Chondrocyte (in vitro differentiated cells): ENCODE measurements around the gene DTL. TPM values are rescaled to one million over a fixed set of nuclear protein-coding genes. Genes with fewer than 3 reads are reported as not detected.

Source experiments
- DNase-seq: peaks from one replicate; pipeline ENCODE4 v3.0.0; 2021; ENCODE audit warnings: mixed read lengths, low spot score
- H3K27ac Mint-ChIP-seq: one replicate; pipeline ENCODE4 v1.8.0; 2021; ENCODE audit warnings: mild to moderate bottlenecking, moderate library complexity, mixed read lengths; ENCODE audit not compliant: unreplicated experiment
- H3K27me3 Mint-ChIP-seq: 2 replicates; pipeline ENCODE4 v1.8.0; 2021; ENCODE audit warnings: low read depth, mixed read lengths
- H3K36me3 Mint-ChIP-seq: 2 replicates; pipeline ENCODE4 v1.8.0; 2021; ENCODE audit warnings: low read depth, mixed read lengths
- H3K4me1 Mint-ChIP-seq: 2 replicates; pipeline ENCODE4 v1.8.0; 2021; ENCODE audit warnings: low read depth, mild to moderate bottlenecking, mixed read lengths
- H3K4me3 Mint-ChIP-seq: one replicate; pipeline ENCODE4 v1.8.0; 2021; ENCODE audit warnings: mild to moderate bottlenecking, moderate library complexity, mixed read lengths; ENCODE audit not compliant: unreplicated experiment
- H3K9me3 Mint-ChIP-seq: 2 replicates; pipeline ENCODE4 v1.8.0; 2021; ENCODE audit warnings: low read depth, mixed read lengths
- total RNA-seq: library from RNA; stranded (reverse); gene quantifications from 3 replicates; pipeline ENCODE4 v1.2.1, GENCODE V29; 2021
- TF ChIP-seq, protein P1 (sequence below): fragments of 200-600 bp; sonication (generic); IDR thresholded peaks from 2 replicates; pipeline ENCODE4 v1.5.0; 2021; ENCODE audit warnings: antibody characterized with exemption, mild to moderate bottlenecking, moderate library complexity

Gene DTL
- total RNA-seq, 1 donor from 2014 or later, result 3.6 TPM

DNA sequence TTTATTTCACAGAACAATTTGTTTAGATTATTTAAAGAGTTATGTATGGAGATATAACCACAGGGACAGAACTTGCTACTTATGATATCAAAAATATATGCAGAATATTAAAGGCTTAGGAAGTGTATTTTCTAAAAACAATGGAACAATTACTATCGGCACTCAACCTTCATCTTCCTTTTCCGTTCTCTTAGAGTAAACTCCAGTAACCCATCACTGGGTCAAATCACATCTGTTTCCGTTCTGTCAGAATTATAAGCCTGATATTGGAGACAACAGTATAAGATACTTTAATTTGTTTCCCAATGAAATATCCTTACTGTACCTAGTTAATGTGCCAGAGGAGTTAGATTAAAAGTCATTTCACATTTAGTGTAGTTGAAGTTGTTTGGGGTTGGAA is 32.2 kb downstream of the DTL start:
- H3K4me3 Mint-ChIP-seq, result no peak overlapping the region
- no peaks in the 10 kb centered on the region for H3K36me3 Mint-ChIP-seq
- no peaks in the 10 kb centered on the region for H3K27me3 Mint-ChIP-seq
- TF ChIP-seq, protein P1, sequence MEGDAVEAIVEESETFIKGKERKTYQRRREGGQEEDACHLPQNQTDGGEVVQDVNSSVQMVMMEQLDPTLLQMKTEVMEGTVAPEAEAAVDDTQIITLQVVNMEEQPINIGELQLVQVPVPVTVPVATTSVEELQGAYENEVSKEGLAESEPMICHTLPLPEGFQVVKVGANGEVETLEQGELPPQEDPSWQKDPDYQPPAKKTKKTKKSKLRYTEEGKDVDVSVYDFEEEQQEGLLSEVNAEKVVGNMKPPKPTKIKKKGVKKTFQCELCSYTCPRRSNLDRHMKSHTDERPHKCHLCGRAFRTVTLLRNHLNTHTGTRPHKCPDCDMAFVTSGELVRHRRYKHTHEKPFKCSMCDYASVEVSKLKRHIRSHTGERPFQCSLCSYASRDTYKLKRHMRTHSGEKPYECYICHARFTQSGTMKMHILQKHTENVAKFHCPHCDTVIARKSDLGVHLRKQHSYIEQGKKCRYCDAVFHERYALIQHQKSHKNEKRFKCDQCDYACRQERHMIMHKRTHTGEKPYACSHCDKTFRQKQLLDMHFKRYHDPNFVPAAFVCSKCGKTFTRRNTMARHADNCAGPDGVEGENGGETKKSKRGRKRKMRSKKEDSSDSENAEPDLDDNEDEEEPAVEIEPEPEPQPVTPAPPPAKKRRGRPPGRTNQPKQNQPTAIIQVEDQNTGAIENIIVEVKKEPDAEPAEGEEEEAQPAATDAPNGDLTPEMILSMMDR, result no peak
- no peak overlapping the region for H3K27ac Mint-ChIP-seq
- H3K4me1 Mint-ChIP-seq, result no peaks in the 10 kb centered on the region
- no peaks in the 10 kb centered on the region for H3K9me3 Mint-ChIP-seq
- DNase-seq, result no peak

DNA sequence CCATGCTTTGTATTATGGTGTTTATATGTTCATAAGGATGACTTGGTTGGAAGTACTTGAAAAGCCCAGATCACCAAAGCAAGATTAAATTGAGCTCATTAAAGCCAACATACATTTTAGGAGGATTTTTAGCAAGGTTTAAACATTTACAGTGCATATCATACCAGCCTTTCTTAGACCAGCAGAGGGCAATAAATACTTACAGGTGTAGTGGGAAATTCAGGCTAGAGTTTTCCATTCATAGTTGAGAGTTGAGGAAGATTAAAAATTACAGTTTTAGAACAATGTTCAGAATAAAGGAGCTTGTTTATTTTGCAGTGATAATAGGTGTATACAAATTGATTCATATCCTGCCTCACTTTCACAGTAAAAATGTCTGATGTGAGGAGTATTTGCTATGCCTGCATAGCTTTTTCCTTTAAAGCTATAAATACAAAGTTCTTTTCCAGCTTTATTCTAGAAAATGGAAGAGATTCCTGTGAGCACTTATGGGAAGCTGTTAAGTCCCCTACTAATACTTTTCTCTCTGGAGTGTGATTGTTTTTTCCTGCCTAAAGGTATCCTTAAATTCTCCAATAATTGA is 35.3 kb downstream of the DTL start:
- Mint-ChIP-seq H3K36me3 (no peaks in the 10 kb centered on the region), H3K9me3 (no peaks in the 10 kb centered on the region), H3K4me3 (no peak overlapping the region), H3K27me3 (no peaks in the 10 kb centered on the region), H3K4me1 (no peaks in the 10 kb centered on the region), H3K27ac (no peak overlapping the region)
- TF ChIP-seq, protein P1, result peak; percentile 93
- DNase-seq, result no peak

DNA sequence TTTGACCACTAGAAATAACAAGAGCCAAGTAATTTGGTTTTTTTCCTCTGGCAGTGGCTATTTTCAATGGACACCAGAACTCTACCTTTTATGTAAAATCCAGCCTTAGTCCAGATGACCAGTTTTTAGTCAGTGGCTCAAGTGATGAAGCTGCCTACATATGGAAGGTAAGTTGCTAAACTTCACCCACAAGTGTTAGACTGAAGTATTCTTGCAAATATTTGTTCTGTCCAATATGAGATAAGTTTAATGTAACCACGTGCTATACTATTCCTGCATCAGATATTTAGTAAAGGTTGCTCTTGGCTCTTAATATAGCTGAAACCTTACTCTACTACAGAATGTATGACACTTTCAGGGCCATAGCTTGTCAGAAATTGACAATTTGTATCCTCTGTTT is 36.5 kb downstream of the DTL start:
- H3K27ac Mint-ChIP-seq, result no peak overlapping the region
- TF ChIP-seq, protein P1, result no peak
- no peaks in the 10 kb centered on the region for H3K36me3 Mint-ChIP-seq
- no peaks in the 10 kb centered on the region for H3K9me3 Mint-ChIP-seq
- no peaks in the 10 kb centered on the region for H3K27me3 Mint-ChIP-seq
- H3K4me3 Mint-ChIP-seq, result no peak overlapping the region
- H3K4me1 Mint-ChIP-seq, result no peaks in the 10 kb centered on the region
- DNase-seq, result no peak

DNA sequence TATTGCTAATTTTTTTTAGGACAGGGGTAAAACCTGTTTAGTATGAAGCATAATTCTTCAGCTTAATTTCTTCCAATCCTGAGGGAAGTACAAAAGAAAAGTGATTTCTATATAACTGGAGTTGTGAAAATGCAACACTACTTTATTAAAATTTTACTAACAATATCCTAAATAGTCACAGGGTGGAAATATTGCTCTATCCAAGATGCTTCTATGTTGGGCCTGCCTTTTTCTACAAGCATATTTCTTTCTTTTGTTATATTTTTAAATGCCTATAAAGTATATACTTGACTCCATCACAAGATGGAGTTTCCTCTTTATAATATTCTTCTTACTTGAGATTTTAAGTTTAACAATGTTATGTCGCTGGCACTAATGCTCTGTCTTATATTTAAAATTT is 37.9 kb downstream of the DTL start:
- Mint-ChIP-seq H3K36me3 (no peaks in the 10 kb centered on the region), H3K9me3 (no peaks in the 10 kb centered on the region), H3K27me3 (no peaks in the 10 kb centered on the region), H3K4me1 (no peaks in the 10 kb centered on the region), H3K27ac (no peak overlapping the region), H3K4me3 (no peak overlapping the region)
- DNase-seq, result no peak
- TF ChIP-seq, protein P1, result peak; percentile 51

DNA sequence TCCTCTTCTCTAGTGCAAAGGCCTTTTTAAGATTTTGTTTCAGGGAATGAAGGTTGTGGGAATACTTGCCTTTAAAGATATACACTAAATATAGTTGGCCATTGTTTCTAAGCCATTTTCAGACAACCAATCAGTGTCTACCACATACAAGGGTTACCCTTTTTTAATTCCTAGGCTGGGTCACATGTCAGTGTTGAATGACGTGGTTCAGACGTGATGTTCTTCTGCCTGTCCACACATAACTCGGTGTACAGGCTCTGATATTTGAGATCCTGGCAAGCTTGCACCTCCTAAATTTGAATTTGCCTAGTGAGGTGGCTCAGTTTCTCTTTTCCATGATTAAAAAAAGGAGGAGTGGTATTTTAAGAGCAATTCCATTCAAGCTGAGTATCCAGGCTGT is 38.8 kb downstream of the DTL start:
- H3K36me3 Mint-ChIP-seq, result no peaks in the 10 kb centered on the region

More for the DNA sequence above, 38.8 kb downstream of the DTL start:
- Mint-ChIP-seq H3K9me3 (no peaks in the 10 kb centered on the region), H3K4me3 (no peak overlapping the region), H3K27me3 (no peaks in the 10 kb centered on the region), H3K27ac (no peak overlapping the region), H3K4me1 (no peaks in the 10 kb centered on the region)
- DNase-seq, result no peak
- TF ChIP-seq, protein P1, result no peak
